GM18867 (cell line): ENCODE measurements around the gene MEX3D.

Experiments used
- ATAC-seq: cut with Tn5 transposase; IDR thresholded peaks from one replicate; pipeline ENCODE4 v1.9.1; 2021; ENCODE audit warnings: mild to moderate bottlenecking, moderate library complexity; ENCODE audit not compliant: unreplicated experiment

Gene MEX3D

DNA sequence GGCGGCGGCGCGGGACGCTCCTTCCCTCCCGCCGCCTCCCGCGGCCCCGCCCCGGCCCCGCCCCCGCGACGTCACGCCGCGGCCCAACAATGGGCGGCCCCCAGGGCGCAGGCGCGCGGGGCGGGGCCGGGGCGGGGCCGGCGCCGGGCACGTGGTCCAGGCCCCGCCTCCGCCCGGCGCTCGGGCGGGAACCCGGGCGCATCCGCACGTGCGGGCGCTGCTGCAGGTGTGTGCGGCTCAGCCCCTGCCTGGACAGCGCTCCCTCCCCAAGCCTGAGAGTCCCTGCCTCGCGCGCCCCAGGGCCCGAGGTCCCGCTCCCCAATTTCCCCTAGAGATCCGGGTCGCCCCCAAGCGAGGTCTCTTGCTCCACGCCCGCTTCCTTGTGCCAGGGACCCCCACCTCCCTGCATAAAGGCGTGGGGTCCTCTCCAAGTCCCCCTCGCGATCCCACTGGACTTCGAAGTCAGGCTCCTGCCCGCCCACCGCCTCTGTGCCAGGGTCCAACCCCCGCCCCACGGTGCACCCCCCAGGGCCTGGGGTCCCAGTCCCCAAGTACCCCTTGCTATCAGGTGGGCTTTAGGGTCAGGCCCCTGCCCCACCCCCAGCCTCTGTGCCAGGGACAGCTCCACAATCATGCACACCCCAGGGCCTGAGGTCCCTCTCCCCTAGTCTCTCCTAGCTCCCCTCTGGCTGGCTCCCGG, at the start of gene MEX3D:
TSS of gene MEX3D (minus strand) at position 6 of the 700 bp plus-strand sequence. CDS start 267 bp downstream, outside the sequence.
- ATAC-seq = no peak

DNA sequence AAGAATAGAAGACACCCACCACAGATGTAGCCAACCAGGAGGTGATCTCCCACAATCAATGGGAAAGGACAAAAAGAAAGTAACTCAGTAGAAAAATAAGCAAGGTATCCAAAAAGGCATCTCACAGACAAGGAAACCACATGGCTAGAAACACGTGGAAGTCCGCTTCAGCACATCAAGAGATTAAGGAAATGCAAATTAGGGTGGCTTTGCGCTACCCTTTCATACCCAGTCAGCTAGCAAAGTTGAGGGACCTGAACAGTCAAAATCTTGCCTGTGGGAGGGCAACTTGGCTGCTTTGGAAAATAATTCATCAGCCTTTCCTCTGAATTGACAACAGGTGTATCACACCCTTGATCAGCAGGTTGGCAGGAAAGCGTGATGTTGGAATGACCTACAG, 48.8 kb upstream of the MEX3D start:
- no peak for ATAC-seq

DNA sequence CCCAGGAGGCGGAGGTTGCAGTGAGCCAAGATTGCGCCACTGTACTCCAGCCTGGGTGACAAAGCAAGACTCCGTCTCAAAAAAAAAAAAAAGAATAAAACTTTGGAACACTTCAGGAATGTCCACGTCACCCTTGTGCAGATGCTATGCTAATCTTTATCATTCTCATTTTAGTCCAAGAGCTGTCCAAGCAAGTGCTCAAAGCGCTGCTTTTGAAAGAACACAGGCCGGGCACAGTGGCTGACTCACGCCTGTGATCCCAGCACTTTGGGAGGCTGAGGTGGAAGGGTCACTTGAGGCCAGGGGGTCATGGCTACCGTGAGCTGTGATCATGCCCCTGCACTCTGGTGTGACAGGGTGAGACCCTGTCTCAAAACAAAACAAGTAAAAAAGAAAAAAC, 48.3 kb upstream of the MEX3D start:
- ATAC-seq = no peak

DNA sequence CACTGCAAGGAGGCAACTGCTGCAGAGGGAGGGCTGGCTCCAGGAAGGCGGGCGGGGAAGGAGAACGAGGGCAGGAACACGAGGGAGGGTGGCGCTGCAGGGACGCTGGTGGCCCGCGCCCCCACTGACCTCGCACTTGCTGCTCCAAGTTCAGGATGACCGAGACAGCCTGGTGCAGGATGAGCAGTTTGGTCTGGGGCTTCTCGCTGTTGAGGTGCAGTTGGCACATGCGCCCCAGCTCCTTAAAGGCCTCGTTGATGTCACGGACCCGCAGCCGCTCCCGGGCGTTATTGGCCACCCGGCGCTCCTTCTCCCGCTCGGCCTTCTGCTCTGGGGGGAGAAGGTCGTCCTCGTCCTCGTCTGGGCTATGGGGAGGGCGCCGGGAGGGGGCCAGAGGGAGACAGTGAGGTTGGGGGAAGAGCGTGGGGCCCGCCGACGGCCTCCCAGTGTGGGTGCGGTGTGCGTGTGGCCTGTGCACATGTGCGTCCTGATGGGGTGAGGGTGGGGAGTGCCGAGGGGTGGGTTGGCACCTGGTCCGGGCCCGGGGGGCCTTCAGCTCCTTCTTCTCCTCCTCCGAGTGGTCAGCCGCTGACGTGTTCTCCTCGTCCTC, 47.1 kb upstream of the MEX3D start:
- no peak for ATAC-seq

DNA sequence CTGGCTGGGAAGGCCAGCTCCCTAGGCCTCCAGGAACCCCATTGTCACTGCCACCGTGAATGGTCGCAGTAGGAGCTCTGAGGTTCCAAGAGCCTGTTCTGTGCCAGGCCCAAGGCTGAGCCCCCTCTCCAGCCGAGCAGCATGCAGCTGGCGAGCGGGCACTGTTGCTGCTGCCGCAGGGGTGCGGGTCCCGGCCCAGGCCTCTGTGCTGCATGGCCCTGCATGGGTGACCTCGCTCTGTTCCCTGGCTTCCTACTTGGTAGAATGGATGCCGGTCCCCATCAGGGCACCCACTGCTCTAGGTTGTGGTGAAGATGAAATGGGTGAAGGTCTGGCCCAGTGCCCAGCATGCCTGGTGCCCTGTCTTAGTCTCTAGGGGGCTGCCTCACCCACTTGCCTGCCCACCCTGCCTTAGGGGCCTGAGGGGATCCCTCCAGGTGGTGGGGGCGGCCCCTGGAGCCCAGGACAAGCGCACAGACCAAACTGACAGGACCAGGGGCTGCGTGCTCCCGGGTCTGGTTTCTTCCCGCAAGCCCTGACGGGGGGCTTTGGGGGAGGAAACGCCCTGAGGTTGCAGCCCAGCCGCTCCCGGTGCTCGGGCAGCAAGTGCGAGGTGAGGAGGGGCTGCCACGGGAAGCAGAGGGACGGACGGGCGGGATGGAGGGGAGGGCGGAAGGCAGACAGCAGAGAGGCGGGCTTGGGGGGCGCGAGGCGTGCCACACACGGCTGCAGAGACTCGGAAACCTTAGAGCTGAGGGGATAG, 45.9 kb upstream of the MEX3D start:
- ATAC-seq = no peak

DNA sequence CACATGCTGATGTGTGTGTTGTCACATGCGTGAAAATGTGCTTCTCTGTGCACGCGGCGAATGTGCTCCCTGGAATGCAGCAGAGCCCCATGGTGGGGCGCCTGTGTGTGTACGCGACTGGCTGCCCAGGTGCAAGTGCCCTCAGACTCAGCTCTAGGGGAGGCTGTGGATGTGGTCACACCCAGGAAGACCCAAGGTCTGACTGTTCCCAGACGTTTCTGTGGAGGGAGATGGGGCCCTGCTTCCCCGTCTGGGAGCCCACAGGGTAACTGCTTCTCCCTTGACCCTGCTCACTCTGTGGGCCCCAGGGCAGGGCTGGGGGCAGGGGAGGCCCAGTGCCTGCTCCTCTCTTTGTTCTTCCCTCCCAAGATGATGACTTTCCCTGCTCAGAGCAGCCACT, 45.0 kb upstream of the MEX3D start:
- no peak for ATAC-seq

DNA sequence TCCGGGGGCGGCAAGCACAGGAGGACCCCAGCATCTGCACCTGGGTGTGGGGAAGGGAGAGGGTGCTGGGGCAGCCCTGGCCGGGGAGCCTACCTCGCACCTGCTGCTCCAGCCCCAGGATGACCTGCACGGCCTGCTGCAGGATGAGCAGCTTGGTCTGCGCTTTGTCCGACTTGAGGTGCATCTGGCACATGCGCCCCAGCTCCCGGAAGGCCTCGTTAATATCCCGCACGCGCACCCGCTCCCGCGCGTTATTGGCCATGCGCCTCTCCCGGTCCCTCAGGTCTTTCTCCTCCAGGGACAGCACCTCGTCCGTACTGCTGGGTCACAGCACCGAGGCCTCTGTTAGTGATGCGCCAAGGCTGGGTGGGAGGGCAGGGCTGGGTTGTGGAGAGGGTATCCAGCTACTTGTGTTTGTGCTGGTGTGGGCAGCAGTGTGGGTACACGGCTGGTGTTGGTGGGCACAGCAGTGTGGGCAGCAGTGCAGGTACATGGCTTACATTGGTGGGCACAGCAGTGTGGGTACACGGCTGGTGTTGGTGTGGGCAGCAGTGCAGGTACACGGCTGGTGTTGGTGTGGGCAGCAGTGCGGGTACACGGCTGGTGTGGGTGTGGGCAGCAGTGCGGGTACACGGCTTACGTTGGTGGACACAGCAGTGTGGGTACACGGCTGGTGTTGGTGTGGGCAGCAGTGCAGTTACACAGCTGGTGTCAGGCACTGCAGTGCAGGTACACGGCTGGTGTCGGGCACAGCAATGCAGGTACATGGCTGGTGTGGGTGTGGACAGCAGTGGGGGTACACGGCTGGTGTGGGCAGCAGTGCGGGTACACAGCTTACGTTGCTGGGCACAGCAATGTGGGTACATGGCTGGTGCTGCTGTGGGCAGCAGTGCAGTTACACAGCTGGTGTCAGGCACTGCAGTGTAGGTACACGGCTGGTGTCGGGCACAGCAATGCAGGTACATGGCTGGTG, 44.3 kb upstream of the MEX3D start:
- no peak for ATAC-seq

DNA sequence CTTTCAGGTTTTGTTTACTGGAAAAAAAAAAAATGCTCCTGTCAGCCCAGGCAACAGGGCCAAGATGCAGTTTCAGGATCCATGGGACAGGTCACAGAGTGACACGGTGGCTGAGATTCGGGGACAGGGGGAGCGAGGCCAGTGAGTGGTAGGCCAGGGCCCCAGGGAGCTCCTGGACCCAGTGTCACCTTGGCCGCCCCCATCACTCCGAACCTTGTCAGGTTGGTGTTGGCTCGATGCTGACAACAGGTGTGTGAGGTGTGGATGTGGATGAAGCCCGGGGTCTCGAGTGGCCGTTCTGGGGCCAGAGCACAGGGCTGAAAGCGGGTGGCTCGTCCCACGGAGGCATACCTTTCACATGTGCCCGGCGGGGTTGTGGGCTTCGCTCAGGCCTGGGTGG, 43.2 kb upstream of the MEX3D start:
- no peak for ATAC-seq

DNA sequence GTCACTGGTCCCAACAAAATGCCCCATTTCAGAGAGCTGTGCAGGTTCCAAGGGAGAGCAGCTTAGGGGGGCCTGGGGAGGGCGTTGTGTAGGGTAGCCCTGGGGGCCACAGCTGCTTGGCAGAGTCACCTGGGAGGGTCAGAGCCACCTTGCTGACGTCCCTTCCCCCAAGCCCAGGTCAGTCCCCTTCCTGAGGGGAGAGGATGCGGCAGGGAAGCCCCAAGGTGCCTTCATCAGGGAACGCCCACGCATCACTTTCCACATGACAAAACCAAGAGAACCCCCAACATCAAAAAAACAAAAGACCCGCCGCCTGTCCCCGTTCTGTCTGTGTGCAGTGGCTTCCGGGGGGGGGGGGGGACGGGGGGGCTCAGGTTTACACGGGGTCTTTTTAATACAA, 42.5 kb upstream of the MEX3D start:
- ATAC-seq = no peak

DNA sequence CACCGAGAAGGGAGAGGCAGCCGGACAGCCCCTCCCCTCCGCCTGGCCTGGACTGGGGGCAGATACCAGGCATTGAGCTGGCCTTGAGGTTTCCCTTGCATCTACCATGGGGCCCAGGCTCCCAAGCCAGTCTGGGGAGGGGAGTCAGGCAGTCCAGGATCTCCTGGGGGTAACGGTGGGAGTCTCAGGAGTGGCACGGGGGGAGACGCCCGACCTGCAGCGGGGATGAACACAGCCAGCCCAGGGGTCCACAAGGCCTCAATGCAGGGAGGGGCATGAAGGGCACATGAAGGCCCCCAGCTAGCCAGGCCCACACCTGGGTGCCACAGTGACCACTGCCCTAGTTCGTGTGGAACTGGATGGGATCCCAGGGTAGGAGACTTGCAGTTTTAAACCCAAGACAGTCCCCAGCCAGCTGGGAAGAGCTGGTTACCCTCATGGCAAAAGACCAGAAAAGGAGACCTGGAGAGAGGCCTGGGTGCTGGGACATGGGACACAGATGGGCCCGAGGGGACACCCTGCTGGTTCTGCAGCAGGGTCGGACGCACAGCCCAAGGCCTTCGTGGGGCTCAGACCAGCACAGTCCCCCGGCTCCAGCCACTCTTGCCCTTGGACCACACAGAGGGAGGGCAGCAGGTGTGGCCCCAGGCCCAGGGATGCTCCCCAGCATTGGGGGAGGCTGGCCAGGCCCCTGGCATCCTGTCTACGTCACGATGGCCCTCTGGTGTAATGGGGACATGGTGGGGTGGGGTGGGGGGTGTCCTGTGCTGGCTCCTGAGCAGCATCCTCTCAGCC, 41.8 kb upstream of the MEX3D start:
- ATAC-seq = no peak

DNA sequence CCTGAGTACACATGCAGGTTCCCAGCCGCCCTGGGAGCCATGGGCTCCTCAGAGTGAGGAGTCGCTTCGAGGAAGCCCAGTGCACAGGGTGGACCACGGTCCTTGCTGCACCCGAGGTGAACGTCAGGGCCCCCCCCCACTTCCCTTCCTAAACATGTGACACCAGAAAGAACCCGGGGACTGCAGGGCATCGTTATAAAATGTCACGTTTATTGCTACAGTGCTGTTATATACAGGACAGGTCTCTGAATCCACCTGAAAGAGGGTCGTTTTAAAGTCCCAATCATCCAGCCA, 40.9 kb upstream of the MEX3D start:
- no peak for ATAC-seq

DNA sequence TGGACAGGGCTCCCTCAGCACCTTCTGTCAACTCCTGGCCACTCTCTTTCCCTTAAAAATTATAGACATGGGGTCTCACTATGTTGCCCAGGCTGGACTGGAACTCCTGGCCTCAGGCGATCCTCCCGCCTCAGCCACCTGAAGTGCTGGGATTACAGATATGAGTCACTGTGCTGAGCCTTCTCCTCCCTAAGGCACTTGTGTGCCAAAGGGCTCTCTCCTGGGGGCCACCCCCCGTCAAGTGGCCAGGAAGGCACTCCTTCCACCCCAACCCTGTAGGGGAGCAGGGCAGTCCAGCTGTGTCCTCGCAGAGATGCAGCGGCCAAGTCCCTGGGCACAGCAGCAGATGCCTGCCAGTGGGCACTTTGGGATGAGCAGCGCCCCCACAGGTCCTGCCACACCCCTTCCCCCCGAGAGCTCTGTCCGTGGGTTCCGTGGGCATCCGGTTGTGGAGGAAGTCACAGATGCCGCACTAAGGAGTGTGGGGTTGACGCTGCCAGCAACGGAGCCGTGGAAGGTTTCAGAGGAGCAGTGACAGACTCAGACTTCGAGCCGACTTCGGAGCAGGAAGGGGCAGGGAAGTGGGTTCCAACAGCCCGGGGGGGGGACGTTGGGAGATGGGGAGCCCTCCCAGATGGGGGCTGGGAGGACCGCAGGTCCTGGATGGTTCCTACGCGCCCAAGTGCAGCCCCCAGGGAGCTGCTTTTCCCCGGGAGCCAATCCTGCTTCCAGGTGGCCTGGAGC, 40.4 kb upstream of the MEX3D start:
- no peak for ATAC-seq

DNA sequence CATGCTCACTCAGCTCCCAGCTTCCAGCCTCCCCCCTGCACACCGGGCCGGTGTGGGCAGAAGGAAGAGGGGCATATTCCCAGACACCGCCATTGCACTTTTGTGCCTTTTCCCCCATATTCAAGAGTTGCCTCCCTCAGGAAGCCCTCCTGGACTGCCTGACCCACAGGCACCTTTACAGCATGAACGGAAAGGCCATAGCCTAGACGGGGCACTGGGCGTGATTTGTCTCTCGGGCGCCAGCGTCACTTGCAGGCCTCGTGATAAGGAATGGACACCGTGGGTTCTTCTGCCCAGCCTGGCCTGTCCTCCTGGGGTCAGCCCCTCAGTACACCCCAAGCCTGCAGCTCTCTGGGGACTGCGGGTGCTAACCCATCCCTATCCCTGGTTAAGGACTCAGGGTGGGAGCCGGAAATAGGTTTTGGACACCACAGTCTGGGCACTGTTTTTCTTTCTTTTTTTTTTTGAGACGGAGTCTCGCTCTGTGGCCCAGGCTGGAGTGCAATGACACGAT, 38.1 kb upstream of the MEX3D start:
- ATAC-seq = peak; percentile 2

DNA sequence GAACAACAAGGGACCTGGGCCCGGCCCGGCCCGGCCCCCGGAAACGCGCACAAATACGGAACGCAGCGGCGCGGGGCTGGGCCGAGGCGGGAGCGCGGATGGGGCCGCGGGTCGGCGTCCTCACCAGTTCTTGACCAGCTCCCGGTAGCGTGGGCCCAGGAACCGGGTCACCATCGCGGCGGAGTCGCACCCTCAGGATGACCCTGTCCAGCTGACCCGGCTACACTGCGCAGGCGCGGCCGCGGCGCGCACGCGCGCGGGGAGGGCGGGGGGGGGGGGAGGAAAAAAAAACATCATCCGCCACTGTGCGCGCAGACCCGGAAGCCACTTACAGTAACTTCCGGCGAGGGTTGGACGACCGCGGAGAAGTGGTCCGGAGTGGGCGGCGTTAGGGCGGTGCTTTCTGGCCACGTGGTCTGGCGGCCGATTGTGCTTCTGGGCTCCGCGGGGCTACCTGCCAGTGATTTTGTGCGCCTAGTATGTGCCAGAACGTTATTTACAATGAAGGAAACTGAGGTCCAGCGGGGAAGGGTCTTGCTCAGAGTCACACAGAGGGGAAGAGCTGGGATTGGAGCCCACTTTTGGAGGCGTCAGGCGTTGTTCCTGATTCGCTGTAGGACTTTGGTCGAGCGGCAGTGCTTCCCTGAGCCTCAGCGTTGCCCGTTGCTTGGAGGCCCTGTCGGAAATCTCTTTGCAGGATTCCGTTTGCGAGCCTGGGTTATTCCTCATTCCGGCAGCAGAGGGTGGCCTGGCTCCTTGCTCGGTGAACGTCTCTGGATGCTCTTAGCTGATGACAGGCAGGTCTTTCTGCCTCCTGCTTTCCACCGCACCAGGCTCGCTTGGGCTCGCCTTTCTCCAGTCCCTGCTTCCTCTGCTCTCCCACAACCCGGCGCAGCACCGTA, 37.4 kb upstream of the MEX3D start, which contains the start of gene UQCR11:
TSS of gene UQCR11 (minus strand) at position 227 of the 902 bp plus-strand sequence. CDS start at position 174, 53 bp downstream.
- ATAC-seq = peak; percentile 86

DNA sequence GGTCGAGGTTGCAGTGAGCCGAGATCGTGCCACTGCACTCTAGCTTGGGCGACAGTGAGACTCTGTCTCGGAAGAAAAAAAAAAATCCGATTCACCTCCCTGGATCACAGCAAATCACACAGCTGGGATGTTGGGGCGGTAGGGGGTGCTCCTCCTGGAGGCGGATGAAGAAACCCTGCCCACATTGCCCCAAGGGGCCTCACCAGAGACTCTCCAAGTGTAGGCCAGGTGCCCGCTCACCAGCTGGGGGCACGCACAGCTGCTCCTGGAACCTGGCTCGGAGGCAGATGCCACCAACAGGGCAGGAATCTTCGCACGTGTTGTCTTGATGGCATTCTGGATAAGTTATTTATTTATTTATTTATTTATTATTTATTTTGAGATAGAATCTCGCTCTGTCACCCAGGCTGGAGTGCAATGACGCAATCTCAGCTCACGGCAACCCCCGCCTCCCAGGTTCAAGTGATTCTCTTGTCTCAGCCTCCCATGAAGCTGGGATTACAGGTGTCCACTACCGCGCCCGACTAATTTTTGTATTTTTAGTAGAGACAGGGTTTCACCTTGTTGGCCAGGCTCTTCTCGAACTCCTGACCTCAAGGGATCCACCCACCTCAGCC, 34.1 kb upstream of the MEX3D start:
- ATAC-seq = no peak

DNA sequence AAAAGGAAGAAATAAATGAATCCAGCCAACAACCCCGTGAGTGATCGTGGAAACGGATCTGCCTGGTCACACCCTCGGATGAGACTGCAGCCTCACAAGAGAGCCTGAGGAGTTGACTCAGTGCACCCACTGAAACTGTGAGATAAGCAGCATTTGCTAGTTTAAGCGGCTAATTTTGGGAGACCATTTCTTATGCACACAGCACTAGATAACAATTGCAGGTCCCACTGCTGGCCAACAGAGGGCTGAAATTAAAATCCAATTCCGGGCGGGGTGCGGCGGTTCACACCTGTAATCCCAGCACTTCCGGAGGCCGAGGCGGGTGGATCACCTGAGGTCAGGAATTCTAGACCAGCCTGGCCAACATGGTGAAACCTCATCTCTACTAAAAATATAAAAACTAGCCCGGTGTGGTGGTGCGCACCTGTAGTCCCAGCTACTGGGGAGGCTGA, 33.5 kb upstream of the MEX3D start:
- ATAC-seq = no peak

DNA sequence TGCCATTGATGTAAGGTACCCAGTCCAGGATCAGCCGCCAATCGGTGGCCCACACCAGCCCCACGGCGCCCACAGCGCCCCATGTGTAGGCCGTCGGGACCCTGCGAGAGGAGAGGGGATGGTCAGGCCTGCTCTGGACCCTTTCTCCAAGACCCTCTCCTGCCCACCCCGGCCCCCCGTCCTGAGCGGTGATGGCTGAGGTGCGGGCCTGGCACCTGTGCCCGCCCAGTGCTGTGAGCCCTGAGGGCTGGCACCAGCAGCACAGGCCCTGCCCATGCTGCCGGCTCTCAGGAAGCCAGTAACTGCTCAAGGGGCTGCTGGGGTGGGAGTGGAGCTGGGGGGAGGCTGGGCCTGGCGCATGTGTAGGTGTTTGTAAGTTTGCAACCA, 31.3 kb upstream of the MEX3D start:
- no peak for ATAC-seq
